CD4-positive, alpha-beta T cell treated with Interleukin-6 at 100 ng/mL for 8 hours (primary cell): ENCODE measurements around the gene CIRBP.
"Not testable (repeated sequence)": the region's sequence is repeated elsewhere in the genome, so short reads cannot be mapped to it uniquely, and the experiment has no call there.

Experiments
- DNase-seq: peaks from one replicate; pipeline ENCODE4 v3.0.0-alpha.2; 2020; ENCODE audit warnings: mixed read lengths, low spot score

CIRBP gene

GRCh38 chr19:1243768-1244692 lies 25.1 kb upstream of the CIRBP start:
- DNase-seq = peak; percentile 84

DNA sequence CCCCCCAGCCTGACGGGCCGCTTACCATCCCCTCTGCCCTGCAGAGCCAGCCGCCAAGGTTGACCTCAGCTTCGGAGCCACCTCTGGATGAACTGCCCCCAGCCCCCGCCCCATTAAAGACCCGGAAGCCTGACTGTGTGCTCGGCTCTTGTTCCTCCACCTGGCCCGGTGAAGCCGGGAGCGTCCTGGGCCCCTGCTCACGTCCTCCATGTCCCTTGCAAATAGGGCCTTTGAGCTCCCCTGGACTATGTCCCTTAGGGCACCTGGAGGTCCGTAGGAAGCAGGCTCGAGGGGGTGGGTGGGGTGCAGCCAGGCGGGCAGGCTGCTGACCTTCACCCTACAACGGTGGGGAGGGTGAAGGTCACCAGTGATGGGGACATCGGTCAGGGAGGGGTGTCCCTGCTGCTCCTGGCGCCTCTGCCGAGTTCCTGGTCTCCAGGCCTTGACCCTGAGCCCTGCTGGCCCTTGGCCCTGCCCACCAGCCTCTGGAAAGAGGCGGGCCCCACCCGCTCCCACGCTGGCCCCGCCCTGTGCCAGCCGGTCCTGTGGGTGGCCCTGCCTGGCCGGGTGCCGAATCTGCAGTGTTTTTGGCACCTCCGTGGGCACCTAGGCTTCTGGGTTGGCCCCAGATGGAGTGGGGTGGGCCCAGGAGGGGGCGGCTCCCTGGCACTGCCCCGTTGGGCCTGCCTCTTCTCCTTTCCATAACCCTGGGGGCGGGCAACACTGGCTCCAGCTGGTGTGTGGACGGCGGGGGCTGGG lies 24.3 kb upstream of the CIRBP start:
- no peak for DNase-seq

DNA sequence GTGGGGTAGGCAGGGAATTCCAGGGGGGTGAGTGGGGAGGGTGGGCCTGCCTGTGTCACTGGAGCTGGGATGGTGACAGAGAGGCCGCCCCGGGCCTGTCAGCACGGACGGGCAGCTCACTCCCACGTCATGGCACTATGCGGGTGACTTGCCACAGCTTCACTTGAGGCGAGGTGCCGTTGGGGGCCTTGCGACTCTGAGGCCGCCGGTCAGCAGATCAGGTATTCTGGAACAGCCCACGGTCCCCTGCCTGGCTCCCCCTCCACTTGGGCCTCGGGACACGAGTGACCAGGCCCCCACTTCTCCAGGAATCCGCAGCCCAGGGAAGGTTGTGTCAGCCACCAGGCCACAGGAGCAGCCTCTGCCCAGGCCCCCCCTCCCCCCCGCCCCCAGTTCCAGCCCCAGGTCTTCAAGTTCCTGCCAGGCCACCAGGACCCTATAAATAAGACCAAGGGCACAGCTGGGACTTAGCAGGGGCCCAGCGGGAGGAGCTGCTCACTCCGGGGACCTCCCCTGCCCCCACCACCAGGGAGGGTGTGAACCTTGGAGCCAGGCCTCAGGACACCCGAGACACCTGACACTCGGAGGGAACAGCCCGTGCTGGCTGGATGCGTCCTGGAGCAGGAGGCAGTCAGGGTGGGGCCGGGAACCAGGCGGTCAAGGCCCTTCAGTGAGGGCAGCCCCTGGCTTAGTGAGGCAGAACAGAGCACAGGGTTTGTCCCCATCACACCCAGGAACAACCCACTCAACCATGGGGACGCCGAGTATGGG lies 23.5 kb upstream of the CIRBP start:
- no peak for DNase-seq

DNA sequence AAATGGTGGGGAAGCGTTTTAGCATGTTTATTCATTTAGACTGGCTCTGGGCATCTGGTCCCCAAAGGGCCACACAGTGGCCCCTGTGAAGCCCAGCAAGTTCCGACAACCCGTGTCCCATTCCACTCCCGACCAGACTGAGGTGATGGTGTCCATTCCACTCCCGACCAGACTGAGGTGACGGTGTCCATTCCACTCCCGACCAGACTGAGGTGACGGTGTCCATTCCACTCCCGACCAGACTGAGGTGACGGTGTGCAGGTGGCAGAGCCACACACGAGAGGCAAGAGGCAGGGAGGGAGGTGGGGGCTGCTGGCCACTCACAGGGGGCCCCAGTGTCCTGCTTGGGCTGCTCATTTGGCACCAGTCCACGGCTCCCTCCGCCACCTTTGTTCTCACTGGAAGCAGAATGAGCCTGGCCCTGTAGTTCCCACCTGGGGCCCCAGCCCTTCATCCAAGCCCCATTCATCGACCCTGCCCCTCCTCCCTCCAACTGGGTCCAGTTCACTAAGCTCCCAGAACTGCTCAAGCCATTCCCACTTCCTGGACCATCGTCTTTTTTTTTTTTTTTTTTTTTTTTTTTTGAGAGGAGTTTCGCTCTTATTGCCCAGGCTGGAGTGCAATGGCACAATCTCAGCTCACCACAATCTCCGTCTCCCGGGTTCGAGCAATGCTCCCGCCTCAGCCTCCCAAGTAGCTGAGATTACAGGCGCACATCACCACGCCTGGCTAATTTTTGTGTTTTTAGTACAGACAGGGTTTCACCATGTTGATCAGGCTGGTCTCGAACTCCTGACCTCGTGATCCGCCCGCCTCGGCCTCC lies 22.7 kb upstream of the CIRBP start:
- DNase-seq = not testable (repeated sequence)

DNA sequence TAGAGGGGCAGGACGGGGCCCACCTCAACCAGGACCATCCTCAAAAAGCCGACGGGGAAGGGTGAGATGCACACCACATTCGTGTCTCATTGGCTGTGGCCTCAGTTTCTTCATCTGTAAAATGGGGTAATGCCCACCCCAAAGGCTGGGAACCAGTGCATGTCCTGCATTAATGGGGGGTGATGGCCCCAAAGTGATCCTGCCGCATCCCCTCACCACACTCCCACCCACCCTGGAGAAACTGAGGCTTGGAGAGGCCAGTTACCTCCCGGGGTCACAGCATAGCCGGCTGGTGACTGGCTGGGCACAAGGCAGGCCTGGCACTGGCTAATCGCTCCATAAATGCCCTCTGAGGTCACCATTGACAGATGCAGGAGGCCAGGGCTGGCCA lies 21.4 kb upstream of the CIRBP start:
- no peak for DNase-seq

DNA sequence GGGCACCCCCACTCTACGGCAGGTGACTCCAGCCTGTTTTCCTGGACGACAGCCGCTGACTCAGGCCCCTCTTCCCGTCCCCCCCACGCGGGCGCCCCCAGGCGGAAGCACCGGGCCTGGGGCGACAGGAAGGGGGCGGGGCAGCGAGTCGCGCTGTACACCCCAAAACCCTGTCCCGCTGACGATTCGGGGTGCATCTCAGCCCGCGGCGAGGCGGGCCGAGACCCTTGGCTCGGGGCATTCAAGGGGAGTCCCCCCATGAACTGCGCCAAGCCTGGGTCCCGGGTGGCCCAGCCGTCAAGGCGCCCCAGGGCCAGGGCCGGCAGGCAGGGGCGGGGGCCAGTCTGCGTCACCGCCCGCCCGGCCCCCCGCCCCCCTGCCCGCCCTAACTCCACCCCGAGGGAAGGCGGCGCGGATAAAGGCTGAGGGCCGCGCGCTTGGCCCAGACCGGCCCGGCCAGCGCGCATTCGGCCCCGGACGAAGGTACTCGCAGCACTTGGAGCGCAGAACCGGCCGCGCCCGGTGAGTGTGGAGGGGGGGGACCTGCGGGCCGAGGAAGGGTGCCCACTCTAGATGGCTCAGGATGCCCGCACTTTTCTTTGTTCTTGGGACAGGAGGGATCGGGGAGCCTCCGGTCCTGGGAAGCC lies 20.9 kb upstream of the CIRBP start, which contains the start of gene MIDN:
MIDN (plus strand) TSS at position 445 of the 647 bp plus-strand sequence. CDS start 1,714 bp downstream, outside the sequence.
- peak; percentile 63 for DNase-seq

GRCh38 chr19:1248786-1249297 lies 20.3 kb upstream of the CIRBP start:
- peak; percentile 80 for DNase-seq

- DNase-seq = peak; percentile 96
Observed at GRCh38 chr19:1249298-1249989, 19.7 kb upstream of the CIRBP start.

DNA sequence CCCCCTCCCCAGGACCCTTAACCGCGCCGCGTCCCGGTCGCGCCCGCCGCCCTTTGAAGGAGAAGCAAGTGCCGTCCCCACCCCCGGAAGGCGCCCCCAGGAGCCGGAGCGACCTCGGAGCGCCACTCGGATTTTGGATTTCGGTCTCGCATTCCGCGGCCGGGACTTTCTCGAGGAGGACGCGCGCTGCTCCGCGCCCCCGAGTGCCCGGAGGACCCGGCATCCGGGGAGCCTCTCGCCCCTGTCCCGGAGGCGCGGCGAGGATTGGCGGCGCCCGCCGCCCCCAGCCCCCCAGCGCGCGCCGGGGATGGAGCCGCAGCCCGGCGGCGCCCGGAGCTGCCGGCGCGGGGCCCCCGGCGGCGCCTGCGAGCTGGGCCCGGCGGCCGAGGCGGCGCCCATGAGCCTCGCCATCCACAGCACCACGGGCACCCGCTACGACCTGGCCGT lies 19.1 kb upstream of the CIRBP start:
- no peak for DNase-seq

DNA sequence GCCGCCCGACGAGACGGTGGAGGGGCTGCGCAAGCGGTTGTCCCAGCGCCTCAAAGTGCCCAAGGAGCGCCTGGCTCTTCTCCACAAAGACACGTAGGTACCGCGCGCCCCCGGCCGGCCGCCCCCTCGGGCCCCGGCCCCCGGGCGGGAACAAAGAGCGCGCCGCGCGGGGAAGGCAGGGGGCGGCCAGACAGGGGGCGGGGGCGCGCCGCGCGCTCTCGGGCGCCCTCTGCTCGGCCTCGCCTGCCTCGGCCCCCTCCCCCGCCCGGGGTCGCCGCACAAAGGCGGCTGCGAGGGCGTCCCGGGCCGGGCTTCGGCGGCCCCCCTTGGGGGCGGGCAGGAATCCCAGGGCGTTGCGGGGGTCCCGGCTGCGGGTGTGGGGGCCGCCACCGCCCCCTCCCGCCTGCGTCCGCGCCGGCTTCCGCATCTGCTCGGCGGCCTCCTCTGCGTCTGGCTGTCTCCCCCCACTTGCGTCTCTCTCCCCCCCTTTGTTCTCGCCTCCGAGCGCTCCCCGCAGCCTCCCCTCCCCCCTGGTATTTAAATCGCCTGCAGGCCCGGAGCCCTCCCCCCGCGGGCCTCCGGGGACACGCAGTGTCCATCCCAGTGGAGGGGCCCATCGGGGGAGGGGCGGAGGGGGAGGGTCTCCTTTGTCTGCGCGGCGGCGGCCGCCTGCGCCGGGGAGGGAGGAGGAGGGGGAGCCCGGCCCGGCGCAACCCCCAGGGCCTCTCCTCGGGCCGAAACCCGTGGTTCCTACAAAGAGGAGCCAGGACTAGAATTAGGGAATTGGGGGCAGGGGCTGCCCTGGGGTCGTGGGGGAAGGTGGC lies 18.5 kb upstream of the CIRBP start:
- DNase-seq = peak; percentile 63

GRCh38 chr19:1251330-1252220 lies 17.6 kb upstream of the CIRBP start:
- peak; percentile 69 for DNase-seq

- DNase-seq = peak; percentile 77
Observed at GRCh38 chr19:1252221-1252820, 16.8 kb upstream of the CIRBP start.

GRCh38 chr19:1252821-1253513 lies 16.2 kb upstream of the CIRBP start:
- peak; percentile 87 for DNase-seq

GRCh38 chr19:1253514-1254080 lies 15.5 kb upstream of the CIRBP start:
- no peak for DNase-seq

GRCh38 chr19:1254081-1254527 lies 15.0 kb upstream of the CIRBP start:
- no peak for DNase-seq

DNA sequence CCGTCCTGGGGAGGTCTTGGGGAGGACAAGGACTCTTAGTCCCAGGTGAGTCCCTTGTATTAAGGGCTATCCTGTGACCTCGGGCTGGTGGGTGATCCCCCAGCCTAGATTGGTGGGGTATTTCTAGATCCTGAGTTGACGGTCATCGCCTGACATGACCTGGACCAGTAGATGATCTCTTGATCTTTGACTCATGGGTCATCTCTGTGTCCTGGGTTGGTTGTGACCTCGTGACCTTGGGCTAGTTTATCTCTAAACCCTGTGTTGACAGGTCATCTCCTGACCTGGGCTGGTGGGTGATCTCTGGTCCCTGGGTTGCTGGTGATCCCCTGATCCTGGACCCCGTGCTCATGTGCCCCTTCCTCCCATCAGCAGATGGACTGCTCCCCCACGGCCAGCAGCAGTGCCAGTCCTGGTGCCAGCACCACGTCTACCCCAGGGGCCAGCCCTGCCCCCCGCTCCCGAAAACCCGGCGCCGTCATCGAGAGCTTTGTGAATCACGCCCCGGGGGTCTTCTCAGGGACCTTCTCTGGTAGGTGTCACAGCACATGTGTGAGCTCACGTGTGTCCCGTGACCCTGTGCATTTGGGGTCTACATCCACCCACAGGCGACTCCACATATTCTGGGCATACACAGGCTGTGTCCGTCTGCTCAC lies 14.5 kb upstream of the CIRBP start:
- DNase-seq = no peak
